ENCODE data around the gene MACROH2A2. TPM values are rescaled to one million over a fixed set of nuclear protein-coding genes. Genes with fewer than 3 reads are reported as not detected.

MACROH2A2 gene
- total and polyA plus RNA-seq, 8 donors: 8.1 to 78.7 (median 71.3) TPM

GRCh38 chr10:70085975-70086613 is 33.4 kb downstream of the MACROH2A2 start:
- Histone ChIP-seq H3K27ac (no peak overlapping the region), H3K27me3 (no peaks in the 10 kb centered on the region), H3K4me3 (no peak overlapping the region), H3K36me3 (no peaks in the 10 kb centered on the region), H3K9me3 (no peaks in the 10 kb centered on the region), H3K4me1 (no peaks in the 10 kb centered on the region)
- DNase-seq (no peak), ATAC-seq (no peak)
- intact Hi-C loops (cut with DNase I): no loop called here
- no peak for TF ChIP-seq CTCF (IDR thresholded peaks at IDR 0.05)

GRCh38 chr10:70087616-70088307 is 35.1 kb downstream of the MACROH2A2 start:
- TF ChIP-seq CTCF (IDR thresholded peaks at IDR 0.05): no peak
- ATAC-seq: no peak
- intact Hi-C loops (cut with DNase I): no loop called here
- Histone ChIP-seq H3K27ac (no peak overlapping the region), H3K9me3 (no peaks in the 10 kb centered on the region), H3K4me1 (no peaks in the 10 kb centered on the region), H3K4me3 (no peak overlapping the region), H3K27me3 (no peaks in the 10 kb centered on the region), H3K36me3 (no peaks in the 10 kb centered on the region)
- DNase-seq: no peak

GRCh38 chr10:70088308-70088698 is 35.7 kb downstream of the MACROH2A2 start:
- Histone ChIP-seq H3K27ac (no peak overlapping the region), H3K4me1 (no peaks in the 10 kb centered on the region), H3K27me3 (no peaks in the 10 kb centered on the region), H3K4me3 (no peak overlapping the region), H3K36me3 (peaks cover 0 to 2% of the 10 kb centered on the region in 2 donors), H3K9me3 (no peaks in the 10 kb centered on the region)
- TF ChIP-seq CTCF (IDR thresholded peaks at IDR 0.05): no peak
- ATAC-seq: no peak
- no peak for DNase-seq
- intact Hi-C loops (cut with DNase I): no loop called here

- ATAC-seq: no peak
- no peak for DNase-seq
- Histone ChIP-seq H3K9me3 (no peaks in the 10 kb centered on the region), H3K36me3 (peaks cover 0 to 15% of the 10 kb centered on the region in 2 donors), H3K27me3 (no peaks in the 10 kb centered on the region), H3K27ac (no peak overlapping the region), H3K4me1 (no peaks in the 10 kb centered on the region), H3K4me3 (no peak overlapping the region)
- no peak for TF ChIP-seq CTCF (IDR thresholded peaks at IDR 0.05)
- intact Hi-C loops (cut with DNase I): no loop called here
These were observed 37.4 kb downstream of the MACROH2A2 start for GRCh38 chr10:70090013-70090412.

GRCh38 chr10:70090951-70091350 is 38.3 kb downstream of the MACROH2A2 start:
- no peaks in the 10 kb centered on the region for H3K4me1 ChIP-seq
- no peaks in the 10 kb centered on the region for H3K9me3 ChIP-seq
- H3K27me3 ChIP-seq: no peaks in the 10 kb centered on the region
- peaks cover 0 to 15% of the 10 kb centered on the region in 2 donors for H3K36me3 ChIP-seq
- H3K27ac ChIP-seq: no peak overlapping the region
- intact Hi-C loops (cut with DNase I): no loop called here
- no peak for ATAC-seq
- H3K4me3 ChIP-seq: no peak overlapping the region
- no peak for DNase-seq
- TF ChIP-seq CTCF (IDR thresholded peaks at IDR 0.05): no peak
